GM10248 (cell line): ENCODE measurements around the gene SPTSSB.

Experiments used
- CTCF ChIA-PET: fragments of 300-600 bp; sonication (Branson Sonifier 250); formaldehyde crosslinking; extraction: SDS; loops from one replicate; lab custom pipeline; 2021; ENCODE audit warnings: antibody characterized with exemption; lab: Yijun Ruan, JAX
- POLR2A ChIA-PET: fragments of 350-650 bp; sonication (Branson Sonifier 250); formaldehyde crosslinking; extraction: SDS; loops from one replicate; lab custom pipeline; 2020; ENCODE audit warnings: antibody characterized with exemption; lab: Yijun Ruan, JAX
- DNase-seq: peaks from one replicate; pipeline ENCODE4 v3.0.0; 2012; ENCODE audit errors: extremely low spot score
- CTCF ChIP-seq: IDR thresholded peaks from 2 replicates; pipeline ENCODE4 v1.5.1; 2012; ENCODE audit warnings: mild to moderate bottlenecking, low read depth; ENCODE audit errors: extremely low read depth, missing control alignments, control extremely low read depth

Gene SPTSSB

GRCh38 chr3:161372321-161373260 is 1.3 kb upstream of the SPTSSB start:
- CTCF ChIA-PET, result no interaction called here
- peak; percentile 31 for DNase-seq
- POLR2A ChIA-PET, result no interaction called here

GRCh38 chr3:161369531-161369930 is 1.8 kb downstream of the SPTSSB start:
- DNase-seq, result no peak
- CTCF ChIA-PET, result no interaction called here
- POLR2A ChIA-PET, result no interaction called here
- no peak for TF ChIP-seq CTCF

More at GRCh38 chr3:161372321-161373260, 1.3 kb upstream of the SPTSSB start:
- TF ChIP-seq CTCF, result no peak

- DNase-seq, result no peak
- CTCF ChIA-PET, result interaction anchor here (1.0 to 1.4 kb wide), 2 partner anchors 9 to 11 kb away, joined by 3 read pairs; no protein-coding TSS in a partner anchor
- POLR2A ChIA-PET, result no interaction called here
- no peak for TF ChIP-seq CTCF
Measured at GRCh38 chr3:161366094-161366493, 5.2 kb downstream of the SPTSSB start.

GRCh38 chr3:161358488-161358887 is 12.8 kb downstream of the SPTSSB start:
- TF ChIP-seq CTCF, result no peak
- ChIA-PET CTCF (no interaction called here), POLR2A (interaction anchor here (0.6 kb wide), 1 partner anchor 129 kb away, joined by 5 read pairs; no protein-coding TSS in a partner anchor)
- no peak for DNase-seq

GRCh38 chr3:161356287-161356686 is 15.0 kb downstream of the SPTSSB start:
- no peak for DNase-seq
- TF ChIP-seq CTCF, result no peak
- ChIA-PET CTCF (no interaction called here), POLR2A (no interaction called here)

- DNase-seq, result no peak
- no peak for TF ChIP-seq CTCF
- ChIA-PET POLR2A (no interaction called here), CTCF (no interaction called here)
Measured at GRCh38 chr3:161355508-161355907, 15.8 kb downstream of the SPTSSB start.
